Measurements from ENCODE around the gene EMC8. TPM values are rescaled to one million over a fixed set of nuclear protein-coding genes. Genes with fewer than 3 reads are reported as not detected.

The EMC8 gene
- total RNA-seq, 1 donor from 2014 or later, result 29.2 TPM

DNA sequence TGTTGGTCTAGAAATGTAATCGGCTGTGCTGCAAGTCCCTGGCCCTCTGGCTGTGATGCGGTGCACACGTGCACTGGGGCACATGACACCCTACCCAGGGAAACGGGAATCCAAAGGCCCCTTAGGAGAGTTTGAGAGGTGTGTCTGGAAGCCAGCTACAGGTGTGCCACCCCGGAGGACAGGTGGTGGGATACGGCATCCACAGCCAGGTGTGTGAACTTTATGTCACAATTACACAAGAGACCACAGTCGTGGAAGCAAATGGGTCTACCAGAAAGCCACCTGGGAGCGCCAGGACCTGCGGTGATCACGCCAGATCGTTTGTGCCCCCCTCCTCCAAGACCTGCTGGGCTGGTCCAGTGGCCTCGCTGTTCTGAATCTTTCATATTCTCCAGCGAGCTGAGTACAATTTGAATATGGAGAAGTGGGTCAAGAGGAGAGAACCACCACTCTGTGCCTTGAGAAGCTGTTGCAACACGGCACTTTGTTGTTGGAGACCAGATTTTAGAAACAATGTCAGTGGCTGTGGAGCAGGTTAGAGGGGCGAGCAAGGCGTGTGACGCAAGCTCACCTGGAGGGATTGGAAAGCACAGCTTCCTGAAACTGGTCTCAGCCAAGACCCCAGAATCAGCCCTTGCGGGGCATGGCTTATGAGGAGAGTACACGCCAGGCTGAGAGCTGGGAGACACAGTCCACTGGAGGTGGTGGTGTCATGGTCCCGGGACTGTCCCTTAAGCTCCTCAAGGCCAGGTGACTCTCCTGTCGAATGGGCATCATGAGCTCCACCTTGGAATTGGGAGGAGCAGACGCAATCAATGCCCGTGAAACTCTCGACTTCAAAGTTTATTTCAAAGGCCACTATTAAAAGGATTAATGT, 37.6 kb upstream of the EMC8 start:
- ATAC-seq (no peak), DNase-seq (ENCODE audit: low spot score) (no peak)
- intact Hi-C loops (cut with DNase I), result no loop called here

DNA sequence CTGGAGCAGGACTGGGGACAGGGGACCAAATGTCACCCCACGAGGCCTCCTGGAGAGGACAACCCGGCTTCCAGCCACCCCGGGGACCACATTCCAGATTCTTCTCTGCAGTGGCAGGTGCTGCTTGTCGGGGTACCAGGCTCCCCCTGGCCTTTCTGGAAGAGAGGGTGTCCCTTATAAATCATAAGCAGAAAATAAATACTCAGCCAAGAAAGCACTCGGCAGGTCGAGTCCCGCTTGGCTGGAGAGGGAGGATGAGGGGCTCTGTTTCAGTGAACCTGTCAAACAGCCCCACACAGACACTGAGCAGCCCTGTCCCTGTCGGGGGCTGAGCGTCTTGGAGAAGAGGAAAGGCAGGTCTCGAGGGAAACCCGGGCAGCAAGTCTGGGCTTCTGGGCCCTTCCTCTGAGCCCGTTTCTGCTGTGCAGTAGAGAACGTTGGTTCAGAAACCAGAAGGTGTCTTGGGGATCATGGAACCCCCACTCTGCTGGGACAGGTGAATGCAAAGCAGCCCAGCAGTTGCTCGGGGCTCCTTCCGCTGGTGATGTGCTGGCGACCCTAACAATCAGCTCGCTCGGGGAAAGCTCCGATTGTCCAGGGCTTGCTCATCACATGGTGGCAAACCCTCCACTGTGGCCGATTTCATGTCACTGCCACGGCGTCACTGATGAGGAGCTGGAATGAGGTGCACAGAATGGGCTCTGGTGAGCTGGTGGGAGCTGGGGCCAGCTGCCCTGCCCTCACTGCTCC, 36.8 kb upstream of the EMC8 start:
- DNase-seq (ENCODE audit: low spot score), result no peak
- ATAC-seq, result no peak
- intact Hi-C loops (cut with DNase I), result no loop called here

DNA sequence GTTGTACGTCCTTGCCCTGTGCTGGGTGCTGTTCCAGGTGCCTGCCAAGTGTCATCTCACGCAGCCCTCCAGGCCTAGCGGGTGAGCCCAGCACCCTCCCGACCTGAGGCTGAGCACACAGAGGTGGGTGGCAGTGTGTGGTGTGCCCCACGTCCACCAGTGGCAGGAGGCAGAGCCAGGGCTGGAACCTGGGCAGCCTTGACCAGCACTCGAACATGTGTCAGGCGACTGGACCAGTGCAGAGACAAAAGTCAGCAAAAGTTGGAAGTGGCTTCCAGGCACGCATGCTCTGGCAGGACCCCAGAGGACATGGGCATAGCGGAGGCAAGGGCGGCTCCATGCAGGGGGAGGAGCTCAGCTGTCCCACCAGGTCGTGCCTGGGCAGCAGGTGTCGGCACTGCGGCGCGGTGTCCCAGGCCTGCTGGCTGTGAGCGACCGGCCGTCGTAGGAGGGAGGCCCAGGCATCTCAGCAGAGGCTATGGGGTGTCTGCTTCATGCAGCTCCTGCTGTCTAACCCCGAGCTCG, 35.9 kb upstream of the EMC8 start:
- no peak for DNase-seq (ENCODE audit: low spot score)
- intact Hi-C loops (cut with DNase I), result no loop called here
- ATAC-seq, result no peak

DNA sequence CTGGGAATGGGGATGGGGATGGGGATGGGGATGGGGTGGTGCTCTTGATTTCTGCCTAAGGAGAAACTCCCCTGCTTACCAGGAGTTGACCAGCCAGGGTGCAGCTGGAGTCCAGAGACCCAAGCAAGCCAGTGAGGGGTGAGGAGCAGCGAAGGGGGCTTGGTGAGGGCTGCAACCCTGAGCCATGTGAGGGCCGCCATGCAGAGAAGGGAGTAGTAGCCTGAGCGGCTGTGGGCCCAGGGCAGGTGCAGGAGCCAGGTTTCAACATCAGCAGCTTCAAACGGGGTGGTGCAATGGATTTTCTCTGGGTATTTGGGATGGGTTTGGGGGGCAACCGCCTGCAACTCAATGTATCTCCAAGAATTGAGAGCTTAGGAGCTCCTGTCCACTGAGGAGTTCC, 35.4 kb upstream of the EMC8 start:
- no peak for ATAC-seq
- intact Hi-C loops (cut with DNase I), result no loop called here
- no peak for DNase-seq (ENCODE audit: low spot score)

DNA sequence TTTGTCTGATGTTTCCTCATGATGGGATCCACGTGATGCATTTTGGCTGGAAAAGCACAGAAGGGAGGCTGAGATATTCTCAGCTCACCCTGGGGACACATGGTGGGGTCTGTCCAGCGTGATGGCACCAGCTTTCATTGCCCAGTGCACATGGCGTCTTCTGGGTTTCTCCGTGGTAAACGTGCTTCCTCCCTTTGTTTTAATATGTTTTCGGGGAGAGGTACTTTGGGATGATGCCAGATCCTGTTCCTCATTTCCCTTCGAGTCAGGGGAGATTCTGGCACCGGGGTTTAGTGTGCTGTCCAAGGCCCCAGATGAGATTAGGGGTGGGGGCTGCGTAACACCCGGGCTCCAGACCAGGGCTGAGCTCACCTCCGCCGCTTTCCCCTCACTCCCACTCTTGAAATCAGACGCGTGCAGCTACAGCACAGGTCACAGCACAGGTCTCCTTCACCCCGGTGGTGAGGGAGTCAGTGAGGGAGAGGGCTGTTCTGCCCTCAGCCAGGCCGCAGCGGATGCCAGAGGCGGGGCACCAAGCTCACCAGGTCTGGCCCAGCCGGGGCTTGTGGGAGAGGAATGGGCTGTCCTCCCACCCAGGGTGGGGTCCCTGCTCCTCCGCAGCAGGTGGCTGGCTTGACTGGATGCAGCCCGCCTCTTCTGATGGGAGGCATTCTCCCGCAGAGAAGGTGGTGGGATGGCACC, 34.0 kb upstream of the EMC8 start:
- intact Hi-C loops (cut with DNase I), result no loop called here
- DNase-seq (ENCODE audit: low spot score) (no peak), ATAC-seq (no peak)

DNA sequence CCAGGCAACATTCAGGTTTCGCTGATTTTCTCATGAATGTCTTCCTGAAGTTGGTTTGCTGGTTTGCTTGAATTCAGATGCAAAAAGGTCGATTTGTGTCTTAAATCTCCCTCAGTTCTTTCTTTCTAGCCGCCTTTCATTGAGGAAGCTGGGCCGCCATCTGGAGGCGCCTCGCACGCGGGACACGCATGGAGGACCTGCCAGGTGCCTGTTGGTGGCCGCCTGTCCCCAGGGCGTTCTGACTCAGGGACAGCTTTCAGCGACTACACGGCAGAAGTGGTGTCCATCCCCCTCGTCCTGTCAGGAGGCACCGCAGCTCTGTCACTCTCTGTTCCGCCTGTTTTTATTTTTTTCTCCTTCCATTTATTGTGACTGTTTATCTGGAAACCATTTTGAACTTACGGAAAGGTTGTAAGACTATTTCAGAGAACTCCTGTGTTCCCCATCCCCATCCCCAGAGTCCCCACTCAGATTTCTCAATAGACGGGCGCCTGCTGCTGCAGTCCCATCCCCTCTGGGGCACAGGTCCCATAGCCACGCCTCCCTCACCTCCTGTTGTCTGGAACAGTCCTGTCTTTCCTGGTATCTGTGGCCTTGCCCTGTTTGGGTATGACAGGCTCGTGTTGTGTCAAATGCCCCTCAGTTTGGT, 33.4 kb upstream of the EMC8 start:
- no peak for ATAC-seq
- DNase-seq (ENCODE audit: low spot score), result no peak
- intact Hi-C loops (cut with DNase I), result no loop called here

DNA sequence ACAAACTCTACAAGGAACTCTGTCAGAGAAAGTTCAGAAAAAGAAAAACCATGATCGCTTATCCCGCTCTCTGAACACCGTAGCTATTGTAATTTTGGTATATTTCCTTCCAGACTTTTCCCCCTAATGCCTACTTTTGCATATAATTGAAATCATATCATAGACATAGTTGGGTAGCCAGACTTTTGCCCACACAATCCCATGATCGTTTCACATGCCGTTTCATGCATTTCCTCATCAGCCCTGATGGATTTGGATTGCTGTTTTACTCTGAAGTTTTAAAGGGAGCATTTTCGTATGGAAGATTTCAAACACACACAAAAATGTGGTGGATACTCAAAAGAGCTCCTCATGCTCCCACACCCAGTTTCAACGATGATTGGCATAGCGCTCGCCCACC, 31.5 kb upstream of the EMC8 start:
- intact Hi-C loops (cut with DNase I), result no loop called here
- ATAC-seq, result no peak
- no peak for DNase-seq (ENCODE audit: low spot score)

DNA sequence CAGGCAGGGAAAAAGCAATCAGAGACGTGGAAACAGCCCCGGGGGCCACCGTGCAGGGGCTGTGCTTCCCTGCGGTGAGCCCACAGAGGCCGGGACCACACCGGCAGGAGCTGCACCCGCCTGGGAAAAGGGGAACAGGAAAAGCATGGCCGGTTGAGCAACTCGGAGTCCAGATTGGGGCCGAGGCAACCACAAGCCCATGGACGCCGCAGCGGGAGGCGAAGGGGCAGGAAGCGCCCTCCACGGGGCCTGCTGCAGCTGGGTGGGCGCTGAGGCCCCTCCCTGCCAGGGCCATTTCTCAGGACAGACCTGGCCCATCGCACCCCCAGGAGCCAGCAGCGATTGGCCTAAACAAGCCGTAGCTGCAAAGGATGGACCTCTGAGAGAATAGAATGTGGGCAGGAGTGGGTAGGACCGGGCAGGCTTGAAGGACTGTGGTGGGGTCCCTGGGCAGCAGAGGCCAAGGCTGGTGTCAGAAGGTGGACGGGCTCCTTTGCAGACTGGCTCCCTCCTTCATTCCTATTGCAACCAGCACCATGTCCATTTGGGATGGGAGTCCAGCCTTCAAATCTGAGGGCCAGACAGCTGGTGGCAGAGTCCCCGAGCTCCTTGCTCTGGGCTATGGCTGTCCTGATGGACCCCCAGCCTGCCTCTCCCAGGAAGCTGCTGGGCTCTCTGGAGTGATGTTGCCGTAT, 30.6 kb upstream of the EMC8 start:
- ATAC-seq, result peak; percentile 76
- intact Hi-C loops (cut with DNase I), result no loop called here
- DNase-seq (ENCODE audit: low spot score), result peak; percentile 72

DNA sequence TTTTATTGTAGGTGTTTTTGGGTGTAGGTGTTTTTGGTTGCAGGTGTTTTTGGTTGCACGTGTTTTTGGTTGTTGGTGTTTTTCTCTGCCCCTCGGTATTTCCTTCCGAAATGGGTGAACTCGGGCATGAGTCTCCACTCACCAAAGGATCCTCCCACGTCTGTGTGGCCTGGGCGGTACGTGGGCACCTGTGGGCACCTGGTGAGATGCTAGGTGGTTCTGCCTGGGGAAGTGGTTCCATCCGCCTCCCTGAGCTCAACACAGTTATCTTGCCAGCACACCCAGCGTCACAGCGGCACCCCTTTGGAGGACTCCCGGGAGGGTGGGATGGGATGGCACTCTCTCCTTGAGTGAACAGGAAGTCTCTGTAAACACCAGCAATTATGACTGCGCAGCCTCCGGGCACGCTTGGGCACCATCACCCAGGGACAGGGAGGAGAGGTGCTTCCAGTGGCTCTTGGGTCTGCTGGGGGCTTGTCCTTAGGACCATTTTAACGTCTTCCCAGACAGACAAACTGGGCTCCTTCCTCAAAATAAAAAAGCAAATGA, 29.9 kb upstream of the EMC8 start:
- DNase-seq (ENCODE audit: low spot score) (no peak), ATAC-seq (peak; percentile 39)
- intact Hi-C loops (cut with DNase I), result no loop called here

DNA sequence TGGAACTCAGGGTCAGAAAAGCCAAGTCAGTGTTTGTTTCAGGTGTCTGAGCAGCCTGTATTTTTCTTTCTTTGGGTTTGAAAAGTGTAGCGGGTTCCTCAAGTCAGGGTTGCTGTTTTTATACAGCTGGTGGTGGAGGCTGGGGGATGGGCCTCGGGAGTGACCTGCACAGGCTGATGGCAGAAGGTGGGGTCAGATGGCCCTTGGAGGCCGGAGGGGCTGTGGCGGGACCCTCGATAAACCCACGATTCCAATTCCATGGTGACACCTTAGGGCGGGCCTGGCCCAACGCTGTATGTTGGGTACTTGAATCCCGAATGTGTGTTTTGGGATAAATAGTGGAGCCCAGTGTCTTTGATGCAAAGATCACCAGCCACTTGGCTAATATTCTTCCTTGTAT, 28.8 kb upstream of the EMC8 start:
- no peak for DNase-seq (ENCODE audit: low spot score)
- intact Hi-C loops (cut with DNase I), result no loop called here

DNA sequence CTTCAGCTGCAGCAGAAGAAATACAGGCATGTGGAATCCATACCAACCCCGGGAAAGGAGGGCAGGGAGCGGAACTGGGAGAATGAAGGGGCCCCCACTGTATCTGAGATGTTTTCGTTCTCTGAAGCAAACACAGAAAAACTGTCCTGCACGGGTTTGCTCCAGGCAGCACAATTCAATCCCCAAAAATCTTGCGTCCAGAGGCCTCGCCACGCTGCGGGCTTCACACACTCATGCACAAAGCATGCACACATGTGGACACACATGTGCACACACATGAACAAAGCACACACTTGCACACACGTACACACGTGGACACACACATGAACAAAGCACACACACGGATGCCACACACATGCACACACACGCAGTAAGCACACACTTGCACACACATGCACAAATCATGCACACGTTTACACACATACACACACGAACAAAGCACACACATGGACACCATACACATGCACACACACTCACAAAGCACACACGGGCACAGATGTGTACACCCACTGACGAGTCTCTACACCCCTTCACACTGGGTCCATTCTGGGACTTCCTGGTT, 27.4 kb upstream of the EMC8 start:
- ATAC-seq, result no peak
- no peak for DNase-seq (ENCODE audit: low spot score)
- intact Hi-C loops (cut with DNase I), result no loop called here

More for the DNA sequence above, 28.8 kb upstream of the EMC8 start:
- no peak for ATAC-seq

DNA sequence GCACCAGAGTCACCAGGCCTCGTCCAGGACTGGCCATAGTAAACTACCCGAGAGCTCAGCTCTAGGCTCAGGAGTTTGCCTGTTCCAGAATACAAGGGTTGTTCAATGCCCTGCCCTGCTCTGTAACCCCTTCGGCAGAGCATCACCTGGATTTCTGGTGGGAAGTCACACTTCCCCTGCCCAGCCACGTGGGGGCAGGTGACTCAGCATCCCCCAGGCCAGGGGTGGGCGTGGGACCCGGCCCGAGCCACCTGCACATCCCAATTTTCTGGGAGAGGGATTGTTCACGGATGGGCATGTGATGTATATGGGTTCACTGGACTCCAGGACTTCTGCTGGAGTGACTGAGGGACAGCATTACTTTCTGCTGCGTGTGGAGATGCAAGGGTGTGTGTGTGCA, 26.0 kb upstream of the EMC8 start:
- DNase-seq (ENCODE audit: low spot score), result no peak
- ATAC-seq, result no peak
- intact Hi-C loops (cut with DNase I), result no loop called here

DNA sequence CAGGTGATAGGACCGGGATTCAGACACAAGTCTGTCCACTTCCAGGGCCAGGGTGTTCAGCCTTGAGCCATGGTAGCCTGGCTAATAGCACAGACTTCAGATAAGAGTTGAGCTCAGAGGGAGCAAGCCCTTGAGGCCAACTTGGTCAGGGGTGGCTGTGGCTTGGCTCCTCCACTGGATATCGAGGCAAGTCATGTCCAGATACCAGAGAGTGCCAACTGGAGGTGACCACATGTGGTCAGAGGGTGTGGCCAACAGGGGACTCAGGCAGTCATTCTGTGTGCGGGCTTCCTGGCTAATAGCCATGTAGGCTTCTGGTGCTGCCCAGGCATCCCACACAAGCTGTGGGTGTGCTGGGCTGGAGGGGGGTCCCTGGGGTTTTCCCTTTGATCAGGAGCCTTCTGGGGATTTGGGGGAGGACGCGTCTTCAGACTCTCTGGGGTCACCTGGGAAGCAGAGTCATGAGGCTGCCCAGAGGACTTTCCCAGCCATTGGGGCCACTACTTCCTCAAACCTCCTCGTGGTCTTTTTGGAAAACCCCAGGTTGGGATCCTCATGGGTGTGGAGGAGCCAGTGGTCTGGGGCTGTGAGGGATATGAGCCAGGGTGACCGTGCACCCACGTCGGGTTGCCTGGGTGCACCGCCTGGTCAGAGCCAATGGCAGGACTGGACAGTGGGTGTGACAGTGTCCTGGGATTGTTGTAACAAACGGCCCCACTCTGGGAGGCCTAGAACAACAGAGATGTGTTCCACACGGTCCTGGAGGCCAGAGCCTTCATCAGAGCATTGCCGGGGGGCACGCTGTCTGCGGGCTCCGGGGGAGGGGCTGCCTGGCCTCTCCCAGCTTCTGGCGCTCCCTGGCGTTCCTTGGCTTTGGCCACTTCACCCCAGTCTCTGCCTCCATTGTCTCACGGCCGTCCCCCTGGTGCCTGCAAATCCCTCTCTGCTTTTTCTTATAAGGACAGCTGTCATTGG, 25.1 kb upstream of the EMC8 start:
- DNase-seq (ENCODE audit: low spot score) (no peak), ATAC-seq (no peak)
- intact Hi-C loops (cut with DNase I), result loop anchor here (5.0 kb wide), 1 partner anchor 193 kb away; no protein-coding TSS in a partner anchor

DNA sequence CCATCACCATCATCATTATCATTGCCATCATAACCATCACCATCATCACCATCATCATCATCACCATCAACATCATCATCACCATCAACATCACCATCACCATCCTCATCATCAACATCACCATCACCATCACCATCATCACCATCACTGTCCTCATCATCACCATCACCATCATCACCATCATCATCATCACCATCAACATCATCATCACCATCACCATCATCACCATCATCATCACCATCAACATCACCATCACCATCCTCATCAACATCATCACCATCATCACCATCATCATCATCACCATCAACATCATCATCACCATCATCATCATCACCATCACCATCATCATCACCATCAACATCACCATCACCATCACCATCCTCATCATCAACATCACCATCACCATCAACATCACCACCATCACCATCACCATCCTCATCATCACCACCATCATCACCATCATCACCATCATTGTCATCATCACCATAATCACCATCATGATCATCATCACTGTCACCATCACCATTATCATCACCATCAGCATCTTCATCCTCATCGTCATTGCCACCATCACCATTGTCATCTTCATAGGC, 24.1 kb upstream of the EMC8 start:
- intact Hi-C loops (cut with DNase I), result loop anchor here (5.0 kb wide), 1 partner anchor 194 kb away; no protein-coding TSS in a partner anchor
- ATAC-seq (no peak), DNase-seq (ENCODE audit: low spot score) (no peak)

DNA sequence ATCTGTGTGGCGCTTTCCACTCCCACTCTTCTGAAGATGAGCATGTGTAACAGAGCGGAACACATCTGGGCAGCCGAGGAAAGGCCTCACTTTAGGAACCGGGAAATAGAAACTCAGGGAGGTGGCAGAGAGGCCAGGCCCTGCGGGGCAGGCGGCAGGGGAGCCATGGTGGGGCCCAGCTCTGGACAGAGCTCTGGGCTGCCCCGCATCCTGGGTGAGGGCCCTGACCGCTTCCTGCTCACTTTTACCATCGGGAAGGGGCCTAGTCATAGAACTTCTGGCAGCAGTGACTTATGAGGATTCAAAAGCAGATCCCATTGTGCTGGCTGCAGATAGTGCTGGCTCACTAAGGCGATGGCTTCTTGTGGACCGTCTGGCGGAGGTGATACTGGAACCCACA, 22.8 kb upstream of the EMC8 start:
- ATAC-seq (no peak), DNase-seq (ENCODE audit: low spot score) (no peak)
- intact Hi-C loops (cut with DNase I), result loop anchor here (5.0 kb wide), 1 partner anchor 195 kb away; no protein-coding TSS in a partner anchor
